GM10266 (cell line): ENCODE results near the gene CELF1.
"Not testable (repeated sequence)": the region's sequence is repeated elsewhere in the genome, so short reads cannot be mapped to it uniquely, and the experiment has no call there.

ENCODE experiments used
- DNase-seq: peaks from one replicate; pipeline ENCODE4 v3.0.0; 2012; ENCODE audit errors: extremely low spot score
- TF ChIP-seq, protein P1 (sequence below): IDR thresholded peaks from 2 replicates; pipeline ENCODE4 v1.5.1; 2012; ENCODE audit warnings: mild to moderate bottlenecking, low read depth; ENCODE audit not compliant: control insufficient read depth, insufficient read depth; ENCODE audit errors: missing control alignments

The CELF1 gene

GRCh38 chr11:47529951-47530350 is 23.0 kb downstream of the CELF1 start:
- TF ChIP-seq, protein P1, sequence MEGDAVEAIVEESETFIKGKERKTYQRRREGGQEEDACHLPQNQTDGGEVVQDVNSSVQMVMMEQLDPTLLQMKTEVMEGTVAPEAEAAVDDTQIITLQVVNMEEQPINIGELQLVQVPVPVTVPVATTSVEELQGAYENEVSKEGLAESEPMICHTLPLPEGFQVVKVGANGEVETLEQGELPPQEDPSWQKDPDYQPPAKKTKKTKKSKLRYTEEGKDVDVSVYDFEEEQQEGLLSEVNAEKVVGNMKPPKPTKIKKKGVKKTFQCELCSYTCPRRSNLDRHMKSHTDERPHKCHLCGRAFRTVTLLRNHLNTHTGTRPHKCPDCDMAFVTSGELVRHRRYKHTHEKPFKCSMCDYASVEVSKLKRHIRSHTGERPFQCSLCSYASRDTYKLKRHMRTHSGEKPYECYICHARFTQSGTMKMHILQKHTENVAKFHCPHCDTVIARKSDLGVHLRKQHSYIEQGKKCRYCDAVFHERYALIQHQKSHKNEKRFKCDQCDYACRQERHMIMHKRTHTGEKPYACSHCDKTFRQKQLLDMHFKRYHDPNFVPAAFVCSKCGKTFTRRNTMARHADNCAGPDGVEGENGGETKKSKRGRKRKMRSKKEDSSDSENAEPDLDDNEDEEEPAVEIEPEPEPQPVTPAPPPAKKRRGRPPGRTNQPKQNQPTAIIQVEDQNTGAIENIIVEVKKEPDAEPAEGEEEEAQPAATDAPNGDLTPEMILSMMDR, result no peak

DNA sequence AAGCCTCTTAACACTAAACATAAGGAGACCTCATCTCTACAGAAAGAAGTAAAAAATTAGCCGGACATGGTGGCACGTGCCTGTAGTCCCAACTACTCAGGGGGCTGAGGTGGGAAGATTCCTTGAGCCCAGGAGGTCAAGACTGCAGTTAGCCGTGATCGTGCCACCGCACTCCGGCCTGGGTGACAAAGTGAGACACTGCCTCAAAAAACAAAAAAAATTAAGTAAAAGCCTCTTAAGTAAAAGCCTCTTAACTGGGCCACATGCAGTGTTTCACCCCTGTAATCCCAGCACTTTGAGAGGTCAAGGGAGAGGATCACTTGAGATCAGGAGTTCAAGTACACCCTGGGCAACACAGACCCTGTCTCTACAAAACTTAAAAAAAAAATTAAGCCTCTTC is 25.7 kb downstream of the CELF1 start:
- TF ChIP-seq, protein P1, result no peak
- no peak for DNase-seq

More at GRCh38 chr11:47529951-47530350, 23.0 kb downstream of the CELF1 start:
- no peak for DNase-seq

DNA sequence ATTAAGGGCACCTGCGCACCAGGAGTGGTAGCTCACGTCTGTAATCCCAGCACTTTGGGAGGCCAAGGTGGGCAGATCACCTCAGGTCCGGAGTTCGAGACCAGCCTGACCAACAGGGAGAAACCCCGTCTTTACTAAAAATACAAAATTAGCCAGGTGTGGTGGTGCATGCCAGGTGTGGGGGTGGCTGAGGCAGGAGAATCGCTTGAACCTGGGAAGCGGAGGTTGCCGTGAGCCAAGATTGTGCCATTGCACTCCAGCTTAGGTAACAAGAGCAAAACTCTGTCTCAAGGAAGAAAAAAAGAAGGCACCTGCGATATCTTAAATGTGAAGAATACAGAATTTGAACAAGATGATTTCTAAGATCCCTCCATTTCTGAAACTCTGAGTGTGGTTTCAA is 26.9 kb downstream of the CELF1 start:
- not testable (repeated sequence) for DNase-seq

- TF ChIP-seq, protein P1, result no peak
- DNase-seq, result no peak
These were observed 28.5 kb downstream of the CELF1 start for GRCh38 chr11:47524291-47524874.

DNA sequence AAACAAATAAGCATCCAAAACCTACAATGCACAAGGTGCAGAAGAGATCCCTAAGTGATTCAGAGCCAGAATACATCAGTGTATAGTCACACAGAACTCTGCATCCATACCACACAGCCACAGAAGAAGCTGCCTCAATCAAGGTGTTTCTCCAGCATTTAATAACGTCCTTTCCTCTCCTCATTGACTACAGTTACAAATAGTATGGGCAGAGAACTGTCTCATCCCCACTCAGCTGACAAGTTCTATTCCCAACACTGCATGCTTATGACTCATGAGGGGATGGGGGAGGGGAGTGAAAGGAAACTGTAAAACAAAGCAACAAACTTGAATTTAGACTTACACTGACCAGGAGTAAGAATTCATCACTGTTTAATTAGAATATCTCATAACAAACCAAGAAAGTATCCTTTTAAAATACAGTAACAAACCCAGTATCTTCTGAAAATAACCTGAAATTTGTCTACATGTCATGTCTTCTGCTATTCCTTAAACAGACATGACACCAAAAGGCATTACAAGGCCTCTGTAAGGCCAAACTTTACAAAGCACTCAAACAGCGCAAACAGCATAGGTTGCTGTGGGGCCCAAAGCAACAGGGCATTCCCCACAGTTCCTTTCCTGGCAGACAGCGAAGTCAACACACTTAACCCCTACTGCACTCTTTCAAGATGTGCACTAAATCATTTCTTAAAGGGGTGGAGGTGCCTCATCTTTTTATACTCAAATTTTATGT is 29.3 kb downstream of the CELF1 start:
- TF ChIP-seq, protein P1, result no peak
- no peak for DNase-seq

- no peak for DNase-seq
- TF ChIP-seq, protein P1, result no peak
These were observed 34.5 kb downstream of the CELF1 start for GRCh38 chr11:47518212-47518964.

GRCh38 chr11:47516984-47517853 is 35.7 kb downstream of the CELF1 start:
- no peak for DNase-seq
- TF ChIP-seq, protein P1, result no peak
